HTERT RPE-1 (cell line): ENCODE results near the gene UBQLN3.

Experiments used
- in situ Hi-C: fragments of 300-500 bp; cut with MboI; formaldehyde crosslinking; loops from 4 replicates; pipeline ENCODE4 v1.14.3; 2020; ENCODE audit warnings: low sequenced_read_pairs

The UBQLN3 gene

DNA sequence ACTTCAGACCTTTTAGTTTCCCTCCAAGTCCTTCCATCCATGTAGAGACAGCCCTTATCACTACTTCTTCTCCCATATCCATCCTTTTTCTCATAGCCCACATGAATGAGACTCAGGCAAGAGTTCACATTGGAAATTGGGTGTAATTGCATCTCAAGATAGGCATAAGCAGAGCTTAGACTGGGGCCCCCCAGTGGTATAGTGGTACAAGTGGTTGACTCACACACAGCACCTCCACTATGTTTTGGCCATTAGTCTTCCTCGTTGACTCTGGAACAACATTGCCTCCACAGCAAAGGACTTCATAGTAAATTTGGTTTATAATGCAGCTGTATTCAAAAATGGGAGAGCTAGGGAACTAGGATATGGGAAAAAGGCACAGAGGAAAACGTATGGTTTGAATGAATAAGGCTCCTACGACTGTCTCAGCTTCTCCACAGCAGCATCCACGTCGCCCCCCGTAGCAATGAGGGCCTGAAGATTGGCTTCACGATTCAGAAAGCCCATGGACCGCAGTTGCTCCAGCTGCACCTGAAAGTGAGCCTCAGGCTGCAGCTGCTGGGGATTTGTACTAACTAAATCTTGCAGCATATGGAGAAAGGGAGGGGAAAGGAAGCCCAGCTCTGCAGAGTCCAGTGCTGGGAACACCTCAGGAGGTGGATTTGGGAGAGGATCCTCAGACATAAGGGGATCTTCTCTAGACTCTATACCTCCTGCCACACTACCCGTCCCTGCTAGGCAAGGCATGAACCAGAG lies 2.4 kb downstream of the UBQLN3 start:
- in situ Hi-C loops: no loop called here

DNA sequence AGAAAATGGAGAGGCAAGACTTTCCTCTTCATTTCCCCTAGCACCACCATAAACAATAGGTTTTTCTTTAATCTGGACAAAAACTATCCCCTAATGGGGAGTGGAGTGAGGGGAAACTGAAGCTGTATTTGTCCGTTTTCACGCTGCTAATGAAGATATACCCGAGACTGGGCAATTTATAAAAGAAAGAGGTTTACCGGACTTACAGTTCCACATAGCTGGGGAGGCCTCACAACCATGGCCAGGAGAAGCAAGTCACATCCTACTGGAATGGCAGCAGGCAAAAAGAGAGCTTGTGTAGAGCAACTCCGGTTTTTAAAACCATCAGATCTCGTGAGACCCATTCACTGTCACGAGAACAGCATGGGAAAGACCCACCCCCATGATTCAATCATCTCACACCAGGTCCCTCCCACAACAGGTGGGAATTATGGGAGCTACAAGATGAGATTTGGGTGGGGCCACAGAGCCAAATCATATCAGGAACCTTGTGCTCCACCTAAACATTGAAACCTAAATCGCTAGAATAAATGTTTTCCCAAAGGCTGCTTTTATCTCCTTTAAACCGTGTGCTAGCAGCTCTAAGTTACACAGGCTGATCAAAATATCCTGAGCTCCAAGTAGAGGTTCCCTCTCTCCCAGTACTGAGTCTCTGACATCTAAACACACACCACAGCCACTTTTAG lies 4.3 kb downstream of the UBQLN3 start:
- in situ Hi-C loops: no loop called here

DNA sequence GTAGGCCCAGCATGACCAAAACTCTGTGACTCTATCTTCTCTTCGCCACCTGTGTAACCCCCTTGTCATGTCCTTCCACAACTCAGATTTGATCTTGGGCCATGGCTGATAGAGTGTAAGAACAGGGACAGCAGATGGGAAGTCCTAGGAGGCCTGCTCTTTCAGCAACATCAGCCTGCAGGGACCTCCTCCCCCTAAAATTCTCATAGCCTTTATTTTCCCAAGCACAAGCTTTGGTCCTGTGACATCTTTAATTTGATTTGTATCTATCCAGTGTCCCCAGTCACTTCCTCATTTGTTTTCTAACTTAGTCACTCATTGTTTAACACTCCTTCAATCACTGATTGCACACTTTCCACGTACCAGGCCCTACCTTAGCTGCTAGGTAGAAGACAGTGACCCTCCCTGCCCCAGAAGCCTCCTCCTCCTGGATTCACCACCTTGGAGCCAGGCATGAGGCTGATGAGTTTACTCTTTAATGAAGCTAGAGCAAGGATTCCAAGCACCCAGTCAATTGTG lies 5.3 kb downstream of the UBQLN3 start:
- in situ Hi-C loops: no loop called here

DNA sequence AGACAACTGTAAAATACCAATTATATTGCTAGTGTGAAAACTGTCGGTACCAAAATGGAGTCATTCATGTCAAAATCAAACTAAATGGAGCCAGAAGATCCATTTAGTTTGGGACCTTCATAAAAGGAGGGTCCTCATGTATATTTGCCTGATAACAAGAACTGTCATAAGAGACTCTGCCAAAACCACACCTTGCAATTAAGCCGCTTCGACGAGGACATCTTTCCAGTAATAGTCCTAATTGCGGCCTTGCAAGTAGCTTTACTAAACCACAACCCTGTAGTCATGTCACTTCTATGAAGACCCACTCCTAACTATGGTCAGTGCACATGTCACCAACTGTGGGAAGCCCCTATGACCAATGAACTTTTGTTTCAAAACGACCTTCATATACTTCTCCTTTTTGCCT lies 9.4 kb downstream of the UBQLN3 start:
- in situ Hi-C loops: no loop called here

DNA sequence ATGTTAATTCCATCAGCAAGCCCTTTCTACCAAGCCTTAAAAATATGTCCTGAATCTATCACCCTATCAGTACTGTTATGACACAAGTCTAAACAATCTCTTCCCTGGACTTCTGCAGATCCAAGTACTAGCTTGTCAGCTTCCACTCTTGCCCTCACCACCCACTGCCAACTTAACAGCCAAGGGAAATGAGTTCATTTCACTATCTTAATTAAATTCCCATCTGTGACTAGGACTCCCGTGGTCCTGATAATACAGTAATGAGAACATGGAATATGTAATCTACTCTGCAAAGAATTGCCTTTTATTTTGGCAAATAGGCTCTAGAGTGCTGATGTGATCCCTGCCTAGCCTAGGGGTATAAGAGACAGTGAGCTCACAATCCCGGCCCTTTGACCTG lies 10.1 kb downstream of the UBQLN3 start:
- in situ Hi-C loops: no loop called here

DNA sequence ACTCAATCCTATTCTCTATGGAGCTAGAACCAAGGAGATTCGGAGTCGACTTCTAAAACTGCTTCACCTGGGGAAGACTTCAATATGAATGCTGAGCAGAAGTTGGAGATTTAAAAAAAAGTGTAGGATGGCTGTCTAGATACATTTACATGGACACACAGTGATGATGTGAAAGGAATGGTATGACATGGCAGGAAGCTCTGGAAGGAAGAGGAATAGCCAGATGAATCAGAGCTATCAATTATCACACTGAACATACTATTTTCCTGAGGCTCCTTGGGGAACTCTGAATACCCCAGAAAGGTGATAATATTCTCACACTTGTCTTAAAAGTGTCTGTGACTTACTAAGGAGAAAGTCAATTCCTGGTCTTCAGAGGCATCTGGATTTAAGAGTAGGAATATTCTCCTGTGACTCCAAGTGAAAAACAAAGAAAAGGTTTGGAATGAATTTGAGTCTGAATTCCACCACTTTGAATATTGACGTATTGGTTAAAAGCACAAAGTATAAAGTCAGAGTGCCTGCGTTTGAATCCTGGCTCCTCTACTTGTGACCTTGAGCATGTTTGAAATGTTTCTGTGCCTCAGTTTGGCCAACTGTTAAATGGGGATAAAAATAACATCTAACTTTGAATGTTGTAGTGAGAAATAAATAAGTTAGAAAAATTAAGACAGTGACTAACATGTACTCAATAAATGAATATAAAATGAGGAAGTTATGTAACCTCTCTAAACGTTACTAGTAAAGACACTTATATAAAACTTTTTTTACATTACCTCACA lies 20.0 kb downstream of the UBQLN3 start:
- in situ Hi-C loops: no loop called here

DNA sequence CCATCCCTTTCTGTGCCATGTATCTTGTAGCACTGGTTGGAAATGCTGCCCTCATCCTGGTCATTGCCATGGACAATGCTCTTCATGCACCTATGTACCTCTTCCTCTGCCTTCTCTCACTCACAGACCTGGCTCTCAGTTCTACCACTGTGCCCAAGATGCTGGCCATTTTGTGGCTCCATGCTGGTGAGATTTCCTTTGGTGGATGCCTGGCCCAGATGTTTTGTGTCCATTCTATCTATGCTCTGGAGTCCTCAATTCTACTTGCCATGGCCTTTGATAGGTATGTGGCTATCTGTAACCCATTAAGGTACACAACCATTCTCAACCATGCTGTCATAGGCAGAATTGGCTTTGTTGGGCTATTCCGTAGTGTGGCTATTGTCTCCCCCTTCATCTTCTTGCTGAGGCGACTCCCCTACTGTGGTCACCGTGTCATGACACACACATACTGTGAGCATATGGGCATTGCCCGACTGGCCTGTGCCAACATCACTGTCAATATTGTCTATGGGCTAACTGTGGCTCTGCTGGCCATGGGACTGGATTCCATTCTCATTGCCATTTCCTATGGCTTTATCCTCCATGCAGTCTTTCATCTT lies 20.9 kb downstream of the UBQLN3 start:
- in situ Hi-C loops: no loop called here

DNA sequence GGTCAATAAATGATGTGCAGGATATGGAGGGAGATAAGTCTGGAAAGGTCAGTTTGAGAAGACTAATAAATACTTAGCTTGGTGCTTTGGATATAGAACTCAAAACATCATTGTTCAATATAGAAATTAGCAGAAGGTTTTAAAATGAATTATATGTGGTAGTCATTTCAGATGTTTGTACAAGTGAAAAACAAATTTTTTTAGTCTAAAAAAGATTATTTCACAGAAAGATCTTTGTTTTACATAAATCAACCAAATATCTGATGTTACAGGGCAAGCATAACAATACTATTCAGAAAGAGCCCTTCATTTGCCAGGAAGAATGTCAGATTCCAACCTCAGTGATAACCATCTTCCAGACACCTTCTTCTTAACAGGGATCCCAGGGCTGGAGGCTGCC lies 21.4 kb downstream of the UBQLN3 start, which contains the start of gene OR52D1:
Gene OR52D1, plus strand, starts transcription at position 301 of the 400 bp plus-strand sequence. Its CDS starts 22 bp downstream, at position 323.
- in situ Hi-C loops: no loop called here

DNA sequence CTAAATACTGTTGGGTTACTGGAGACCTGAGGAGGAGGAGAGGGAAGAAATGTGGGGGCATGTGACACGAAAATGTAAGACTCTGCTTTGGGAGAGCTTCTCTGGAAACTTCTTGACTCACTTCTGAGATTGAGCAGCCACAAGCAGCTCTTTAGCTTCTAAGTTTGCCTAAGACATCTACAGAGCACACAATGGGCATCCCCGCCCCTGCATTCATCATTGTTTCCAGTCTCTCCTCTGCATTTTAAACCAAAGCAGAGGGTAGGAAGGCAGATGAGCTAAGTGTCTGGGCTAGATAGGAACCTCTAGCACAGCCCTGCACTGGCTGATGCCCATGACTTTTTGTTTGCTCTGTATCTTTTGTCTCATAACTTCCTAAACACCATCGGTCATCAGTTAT lies 23.3 kb downstream of the UBQLN3 start:
- in situ Hi-C loops: no loop called here

DNA sequence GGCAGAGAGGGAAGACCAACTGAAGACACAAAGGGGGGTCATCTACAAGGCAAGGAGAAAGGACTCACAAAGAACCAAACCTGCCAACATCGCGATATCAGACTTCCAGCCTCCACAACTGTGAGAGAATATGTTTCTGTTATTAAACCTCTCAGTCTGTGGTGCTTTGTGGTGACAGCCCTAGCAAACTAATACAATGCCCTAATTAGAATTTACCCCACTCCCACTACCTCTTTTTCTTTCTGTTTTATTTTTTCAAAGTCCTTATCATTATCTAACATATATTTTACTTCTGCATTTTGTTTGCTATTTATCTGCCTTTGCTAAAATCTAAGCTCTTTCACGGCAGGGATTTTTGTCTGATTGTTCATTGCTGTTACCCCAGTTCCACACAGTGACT lies 23.8 kb downstream of the UBQLN3 start:
- in situ Hi-C loops: no loop called here

DNA sequence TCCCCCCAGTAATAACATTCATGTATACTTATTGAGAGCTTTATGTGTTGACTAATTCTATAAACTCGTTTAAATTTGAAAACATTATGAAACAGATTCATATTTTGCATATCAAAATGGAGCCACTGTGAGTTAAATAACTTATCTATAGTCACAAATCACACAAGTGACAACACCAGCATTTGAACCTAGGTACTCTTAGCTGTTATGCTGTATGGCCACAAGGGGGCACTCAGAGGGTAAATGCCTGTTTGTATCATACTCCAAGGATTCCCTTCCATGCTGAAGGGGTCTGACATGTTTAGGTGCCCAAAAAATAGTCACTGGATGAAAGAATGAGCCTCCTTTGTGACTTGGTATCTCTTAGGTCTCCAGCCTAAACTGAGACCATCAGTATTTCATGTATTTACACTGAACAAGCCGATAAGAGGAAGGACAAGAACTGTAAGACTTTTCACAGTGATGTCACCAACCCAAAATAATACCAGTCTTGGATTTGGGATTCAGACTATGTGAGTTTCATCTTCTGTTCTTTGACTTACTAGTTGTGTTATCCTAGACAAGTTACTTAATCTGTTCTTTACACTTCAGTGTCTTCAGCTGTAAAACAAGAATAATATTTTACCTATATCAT lies 33.5 kb downstream of the UBQLN3 start:
- in situ Hi-C loops: no loop called here

DNA sequence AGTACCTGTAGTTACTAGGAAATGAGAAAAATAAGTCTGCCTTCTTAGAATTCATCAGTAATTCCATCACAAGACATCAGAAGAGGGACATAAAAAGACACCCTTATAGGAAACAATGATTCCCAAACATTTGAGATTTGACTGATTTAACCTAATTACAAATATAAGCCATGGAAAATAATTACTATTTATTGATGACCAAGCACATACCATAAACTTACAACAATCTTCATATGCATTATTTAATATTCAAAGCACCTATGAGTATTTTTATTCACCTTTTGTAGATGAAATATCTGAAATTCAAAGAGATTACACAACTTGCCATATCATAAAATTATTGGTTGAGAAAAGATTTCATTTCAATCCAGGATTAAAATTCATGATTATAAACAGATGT lies 35.8 kb downstream of the UBQLN3 start:
- in situ Hi-C loops: no loop called here

DNA sequence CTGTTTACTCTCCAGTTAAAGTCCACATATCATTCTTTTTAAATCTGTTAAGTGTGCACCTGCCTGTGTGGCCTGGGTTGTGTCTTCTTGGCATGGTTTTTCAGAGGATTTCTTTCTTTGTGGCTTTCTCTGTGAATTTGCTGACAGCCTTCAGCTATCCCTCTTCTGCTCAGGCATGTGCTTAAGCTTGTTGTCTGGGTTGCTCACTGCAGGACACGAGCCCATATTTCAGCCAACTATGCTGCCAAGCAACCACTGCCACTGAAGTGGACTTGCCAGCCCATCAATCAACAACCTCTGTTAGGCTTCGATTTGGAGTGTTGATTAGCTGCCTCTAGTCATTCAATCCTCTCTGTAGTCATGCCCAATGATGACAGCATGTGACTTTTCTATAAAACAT lies 42.2 kb downstream of the UBQLN3 start:
- in situ Hi-C loops: no loop called here

DNA sequence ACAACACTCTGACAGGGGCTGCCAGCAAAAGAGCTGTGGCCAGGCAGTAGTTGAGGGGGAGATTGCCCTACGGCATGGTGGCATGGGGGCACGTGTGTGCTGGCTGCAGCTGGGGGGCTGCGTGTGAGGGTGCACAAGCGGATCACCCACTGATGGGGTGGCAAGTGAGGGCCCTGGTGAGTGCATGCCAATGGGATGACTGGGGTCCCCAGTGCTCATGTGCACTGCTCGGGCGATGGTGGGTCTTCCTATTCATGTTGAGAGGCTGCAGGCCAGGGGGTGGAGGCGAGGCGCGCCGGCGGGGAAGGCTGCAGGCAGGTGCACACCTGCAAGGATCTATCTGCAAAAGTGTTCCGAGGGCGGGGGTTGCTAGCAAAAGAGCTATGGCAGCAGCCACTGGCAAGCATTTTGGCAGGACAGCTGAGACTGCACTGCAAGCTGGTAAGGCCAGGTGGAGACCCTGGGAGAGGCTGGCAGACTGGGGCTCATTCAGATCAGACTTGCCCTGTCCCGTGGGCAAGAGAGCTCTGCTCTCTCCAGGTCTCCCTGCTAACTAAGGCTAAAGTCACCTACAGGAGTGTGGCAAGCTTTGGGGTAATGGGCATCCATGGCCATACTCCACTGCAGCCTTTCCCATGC lies 48.7 kb downstream of the UBQLN3 start:
- in situ Hi-C loops: no loop called here
